ENCODE data around the gene MMP11. TPM values are rescaled to one million over a fixed set of nuclear protein-coding genes. Genes with fewer than 3 reads are reported as not detected.

Gene MMP11
- total RNA-seq, 1 donor from 2014 or later = 12.2 TPM

DNA sequence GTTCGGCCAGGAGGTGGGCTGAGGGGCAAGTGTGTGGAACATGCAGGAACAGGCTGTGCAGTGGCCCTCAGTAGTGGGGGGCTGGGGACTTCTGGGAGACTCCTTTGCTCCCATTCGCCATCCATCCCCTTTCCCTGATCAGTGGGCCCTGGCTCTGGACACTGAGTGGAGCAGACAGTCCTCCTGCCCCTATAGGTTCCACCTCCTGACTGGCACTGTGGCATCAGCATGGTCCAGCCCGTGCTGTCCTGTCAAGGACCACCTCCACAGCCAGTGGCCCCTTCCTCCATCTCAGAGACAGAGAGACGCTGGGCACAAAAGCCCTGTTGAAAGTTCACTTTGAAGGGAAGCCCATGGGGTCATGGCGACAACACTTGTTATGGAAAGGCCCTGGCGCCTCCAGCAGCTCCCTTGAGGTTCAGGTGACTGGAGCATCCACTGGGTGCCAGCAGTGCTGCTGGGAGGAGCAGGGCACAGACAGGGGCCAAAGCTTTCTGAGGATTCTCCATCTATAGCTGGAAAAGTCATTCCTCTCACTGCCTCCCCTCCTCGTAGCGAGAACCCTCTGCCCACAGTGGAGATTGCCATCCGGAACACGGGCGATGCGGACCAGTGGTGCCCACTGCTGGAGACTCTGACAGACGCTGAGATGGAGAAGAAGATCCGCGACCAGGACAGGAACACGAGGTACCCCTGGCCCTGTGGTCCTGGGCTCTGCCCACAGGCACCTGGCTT, 60.5 kb downstream of the MMP11 start:
- no peak overlapping the region for H2AFZ ChIP-seq (ENCODE audit: low read depth, low read length)
- H3K79me2 ChIP-seq (ENCODE audit: insufficient read depth, low read length) = peaks cover 20% of the 10 kb centered on the region
- TF ChIP-seq EZH2 (IDR thresholded peaks at IDR 0.05; ENCODE audit: insufficient read depth, low read length) = no peak
- TF ChIP-seq, protein P1, sequence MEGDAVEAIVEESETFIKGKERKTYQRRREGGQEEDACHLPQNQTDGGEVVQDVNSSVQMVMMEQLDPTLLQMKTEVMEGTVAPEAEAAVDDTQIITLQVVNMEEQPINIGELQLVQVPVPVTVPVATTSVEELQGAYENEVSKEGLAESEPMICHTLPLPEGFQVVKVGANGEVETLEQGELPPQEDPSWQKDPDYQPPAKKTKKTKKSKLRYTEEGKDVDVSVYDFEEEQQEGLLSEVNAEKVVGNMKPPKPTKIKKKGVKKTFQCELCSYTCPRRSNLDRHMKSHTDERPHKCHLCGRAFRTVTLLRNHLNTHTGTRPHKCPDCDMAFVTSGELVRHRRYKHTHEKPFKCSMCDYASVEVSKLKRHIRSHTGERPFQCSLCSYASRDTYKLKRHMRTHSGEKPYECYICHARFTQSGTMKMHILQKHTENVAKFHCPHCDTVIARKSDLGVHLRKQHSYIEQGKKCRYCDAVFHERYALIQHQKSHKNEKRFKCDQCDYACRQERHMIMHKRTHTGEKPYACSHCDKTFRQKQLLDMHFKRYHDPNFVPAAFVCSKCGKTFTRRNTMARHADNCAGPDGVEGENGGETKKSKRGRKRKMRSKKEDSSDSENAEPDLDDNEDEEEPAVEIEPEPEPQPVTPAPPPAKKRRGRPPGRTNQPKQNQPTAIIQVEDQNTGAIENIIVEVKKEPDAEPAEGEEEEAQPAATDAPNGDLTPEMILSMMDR (IDR thresholded peaks at IDR 0.05; ENCODE audit: insufficient read depth, low read depth, low read length) = no peak
- no peak for FAIRE-seq
- H3K36me3 Mint-ChIP-seq (ENCODE audit: low read depth, unreplicated experiment) = peaks cover 18% of the 10 kb centered on the region
- no peak overlapping the region for H3K27ac Mint-ChIP-seq (ENCODE audit: unreplicated experiment)
- H3K4me1 ChIP-seq (ENCODE audit: insufficient read depth, low read length) = peaks cover 1% of the 10 kb centered on the region
- no peak overlapping the region for H3K27ac ChIP-seq (ENCODE audit: low read depth, low read length)
- peaks cover 5% of the 10 kb centered on the region for H3K4me1 Mint-ChIP-seq (ENCODE audit: low read depth, unreplicated experiment)
- H3K27me3 Mint-ChIP-seq (ENCODE audit: low read depth, unreplicated experiment) = no peaks in the 10 kb centered on the region
- no peak for DNase-seq (ENCODE audit: low read depth)
- peaks cover 10% of the 10 kb centered on the region for H3K36me3 ChIP-seq (ENCODE audit: insufficient read depth, low read length)
- peaks cover 61% of the 10 kb centered on the region for H4K20me1 ChIP-seq (ENCODE audit: insufficient read depth, low read length)
- no peaks in the 10 kb centered on the region for H3K9me3 ChIP-seq (ENCODE audit: insufficient read depth, low read depth, low read length)
- no peaks in the 10 kb centered on the region for H3K9me3 Mint-ChIP-seq (ENCODE audit: unreplicated experiment)
- no peak overlapping the region for H3K4me2 ChIP-seq (ENCODE audit: low read length)
- no peaks in the 10 kb centered on the region for H3K27me3 ChIP-seq (ENCODE audit: insufficient read depth, low read length)
- no peak overlapping the region for H3K4me3 ChIP-seq (ENCODE audit: insufficient read depth, low read depth, low read length)
- no peak overlapping the region for H3K9ac ChIP-seq (ENCODE audit: low read length)
- no peak overlapping the region for H3K4me3 Mint-ChIP-seq (ENCODE audit: unreplicated experiment)

Other genes starting within 250 kb of the MMP11 start
- not detected in 2 replicates for gene IGLL1, start 192.6 kb upstream of the MMP11 start, total RNA-seq
- gene DRICH1, start 140.5 kb upstream of the MMP11 start, total RNA-seq = not detected in 2 replicates
- gene RGL4, start 81.8 kb upstream of the MMP11 start, total RNA-seq = not detected in 2 replicates
- 8.8 and 10.3 TPM in 2 replicates for gene ZNF70, start 21.7 kb upstream of the MMP11 start, total RNA-seq
- 0.50 TPM in 1 of 2 replicates, not detected in the other for gene VPREB3, start 18.4 kb upstream of the MMP11 start, total RNA-seq
- 0.38 and 0.39 TPM in 2 replicates for gene C22orf15, start 9.9 kb upstream of the MMP11 start, total RNA-seq
- gene CHCHD10, start 4.9 kb upstream of the MMP11 start, total RNA-seq = 60.9 and 70.5 TPM in 2 replicates
- gene SMARCB1, start 14.1 kb downstream of the MMP11 start, total RNA-seq = 91.3 and 115 TPM in 2 replicates
- gene DERL3, start 66.2 kb downstream of the MMP11 start, total RNA-seq = 0.70 and 0.82 TPM in 2 replicates
- gene SLC2A11, start 85.0 kb downstream of the MMP11 start, total RNA-seq = 19.1 and 19.6 TPM in 2 replicates
- 906 and 942 TPM in 2 replicates for gene MIF, start 121.5 kb downstream of the MMP11 start, total RNA-seq
- gene GSTT2B, start 188.3 kb downstream of the MMP11 start, total RNA-seq = 4.2 and 4.9 TPM in 2 replicates
- 0.75 and 1.4 TPM in 2 replicates for gene DDTL, start 194.0 kb downstream of the MMP11 start, total RNA-seq
- gene DDT, start 201.6 kb downstream of the MMP11 start, total RNA-seq = 78.9 and 83.8 TPM in 2 replicates
- gene GSTT2, start 207.3 kb downstream of the MMP11 start, total RNA-seq = not detected in 2 replicates
- not detected in 2 replicates for gene GSTT4, start 232.6 kb downstream of the MMP11 start, total RNA-seq
- 46.3 and 50.2 TPM in 2 replicates for gene CABIN1, start 238.5 kb downstream of the MMP11 start, total RNA-seq

Data from astrocyte (in vitro differentiated cells and primary cell).